ENCODE measurements around the gene SOS2.

- TF ChIP-seq POLR2AphosphoS5 (IDR thresholded peaks at IDR 0.05; ENCODE audit: low read depth, low read length) (no peak), EZH2phosphoT487 (IDR thresholded peaks at IDR 0.05; ENCODE audit: borderline replicate concordance) (no peak), SP1 (IDR thresholded peaks at IDR 0.05; ENCODE audit: low read depth) (no peak)
- TF ChIP-seq, protein P1, sequence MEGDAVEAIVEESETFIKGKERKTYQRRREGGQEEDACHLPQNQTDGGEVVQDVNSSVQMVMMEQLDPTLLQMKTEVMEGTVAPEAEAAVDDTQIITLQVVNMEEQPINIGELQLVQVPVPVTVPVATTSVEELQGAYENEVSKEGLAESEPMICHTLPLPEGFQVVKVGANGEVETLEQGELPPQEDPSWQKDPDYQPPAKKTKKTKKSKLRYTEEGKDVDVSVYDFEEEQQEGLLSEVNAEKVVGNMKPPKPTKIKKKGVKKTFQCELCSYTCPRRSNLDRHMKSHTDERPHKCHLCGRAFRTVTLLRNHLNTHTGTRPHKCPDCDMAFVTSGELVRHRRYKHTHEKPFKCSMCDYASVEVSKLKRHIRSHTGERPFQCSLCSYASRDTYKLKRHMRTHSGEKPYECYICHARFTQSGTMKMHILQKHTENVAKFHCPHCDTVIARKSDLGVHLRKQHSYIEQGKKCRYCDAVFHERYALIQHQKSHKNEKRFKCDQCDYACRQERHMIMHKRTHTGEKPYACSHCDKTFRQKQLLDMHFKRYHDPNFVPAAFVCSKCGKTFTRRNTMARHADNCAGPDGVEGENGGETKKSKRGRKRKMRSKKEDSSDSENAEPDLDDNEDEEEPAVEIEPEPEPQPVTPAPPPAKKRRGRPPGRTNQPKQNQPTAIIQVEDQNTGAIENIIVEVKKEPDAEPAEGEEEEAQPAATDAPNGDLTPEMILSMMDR (IDR thresholded peaks at IDR 0.05 in 2 of 3, conservative IDR thresholded peaks at IDR 0.05 in 1 of 3; ENCODE audit: borderline replicate concordance in 1 of 3, insufficient read depth in 1 of 3, low read depth in 2 of 3, low read length in 2 of 3) = no peak
- TF ChIP-seq, protein P2, sequence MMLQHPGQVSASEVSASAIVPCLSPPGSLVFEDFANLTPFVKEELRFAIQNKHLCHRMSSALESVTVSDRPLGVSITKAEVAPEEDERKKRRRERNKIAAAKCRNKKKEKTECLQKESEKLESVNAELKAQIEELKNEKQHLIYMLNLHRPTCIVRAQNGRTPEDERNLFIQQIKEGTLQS (IDR thresholded peaks at IDR 0.05) = no peak
Measured at GRCh38 chr14:50233166-50233950, 2.0 kb upstream of the SOS2 start.

Data from HCT116 (cell line).